Measurements from ENCODE around the gene PTPRN2.

The PTPRN2 gene

GRCh38 chr7:157870644-157871290, 716.9 kb downstream of the PTPRN2 start:
- ChIA-PET CTCF (interaction anchor here (0.7 kb wide), 1 partner anchor 977 kb away, joined by 3 read pairs; no protein-coding TSS in a partner anchor), POLR2A (no interaction called here)
- no peak for DNase-seq (ENCODE audit: extremely low spot score)
- no peak for TF ChIP-seq PKNOX1 (IDR thresholded peaks at IDR 0.05)
- TF ChIP-seq FOXK2 (IDR thresholded peaks at IDR 0.05), result no peak
- TF ChIP-seq SUZ12 (IDR thresholded peaks at IDR 0.05), result no peak
- no peak for TF ChIP-seq LEF1 (IDR thresholded peaks at IDR 0.05; ENCODE audit: borderline replicate concordance)
- TF ChIP-seq ZNF384 (IDR thresholded peaks at IDR 0.05), result no peak
- no peak for TF ChIP-seq ARNT (IDR thresholded peaks at IDR 0.05)
- no peak for TF ChIP-seq FOXA1 (IDR thresholded peaks at IDR 0.05)
- no peak for TF ChIP-seq CTBP1 (IDR thresholded peaks at IDR 0.05; ENCODE audit: borderline replicate concordance)
- no peak for TF ChIP-seq HDGF (IDR thresholded peaks at IDR 0.05; ENCODE audit: borderline replicate concordance)
- TF ChIP-seq FOXM1 (IDR thresholded peaks at IDR 0.05; ENCODE audit: borderline replicate concordance), result no peak
- TF ChIP-seq L3MBTL2 (conservative IDR thresholded peaks at IDR 0.05), result no peak
- no peak for TF ChIP-seq NFRKB (IDR thresholded peaks at IDR 0.05)
- TF ChIP-seq BHLHE40 (IDR thresholded peaks at IDR 0.05; ENCODE audit: borderline replicate concordance), result no peak
- TF ChIP-seq SP1 (IDR thresholded peaks at IDR 0.05), result no peak
- TF ChIP-seq TARDBP (IDR thresholded peaks at IDR 0.05), result no peak
- no peak for TF ChIP-seq ELF4 (IDR thresholded peaks at IDR 0.05)

GRCh38 chr7:157869793-157870192, 717.8 kb downstream of the PTPRN2 start:
- no peak for DNase-seq (ENCODE audit: extremely low spot score)
- no peak for TF ChIP-seq SP1 (IDR thresholded peaks at IDR 0.05)
- no peak for TF ChIP-seq ELF4 (IDR thresholded peaks at IDR 0.05)
- TF ChIP-seq PKNOX1 (IDR thresholded peaks at IDR 0.05), result no peak
- TF ChIP-seq TARDBP (IDR thresholded peaks at IDR 0.05), result no peak
- TF ChIP-seq SUZ12 (IDR thresholded peaks at IDR 0.05), result no peak
- TF ChIP-seq FOXK2 (IDR thresholded peaks at IDR 0.05), result no peak
- TF ChIP-seq FOXM1 (IDR thresholded peaks at IDR 0.05; ENCODE audit: borderline replicate concordance), result no peak
- no peak for TF ChIP-seq FOXA1 (IDR thresholded peaks at IDR 0.05)
- TF ChIP-seq L3MBTL2 (conservative IDR thresholded peaks at IDR 0.05), result no peak
- no peak for TF ChIP-seq LEF1 (IDR thresholded peaks at IDR 0.05; ENCODE audit: borderline replicate concordance)
- TF ChIP-seq ZNF384 (IDR thresholded peaks at IDR 0.05), result no peak
- TF ChIP-seq CTBP1 (IDR thresholded peaks at IDR 0.05; ENCODE audit: borderline replicate concordance), result no peak
- TF ChIP-seq BHLHE40 (IDR thresholded peaks at IDR 0.05; ENCODE audit: borderline replicate concordance), result no peak
- TF ChIP-seq HDGF (IDR thresholded peaks at IDR 0.05; ENCODE audit: borderline replicate concordance), result no peak
- no peak for TF ChIP-seq NFRKB (IDR thresholded peaks at IDR 0.05)
- TF ChIP-seq ARNT (IDR thresholded peaks at IDR 0.05), result no peak
- CTCF ChIA-PET, result no interaction called here
- POLR2A ChIA-PET, result no interaction called here

- ChIA-PET POLR2A (no interaction called here), CTCF (no interaction called here)
- no peak for DNase-seq (ENCODE audit: extremely low spot score)
- TF ChIP-seq FOXA1 (IDR thresholded peaks at IDR 0.05) (no peak), LEF1 (IDR thresholded peaks at IDR 0.05; ENCODE audit: borderline replicate concordance) (no peak), FOXK2 (IDR thresholded peaks at IDR 0.05) (no peak)
These were observed 719.8 kb downstream of the PTPRN2 start for GRCh38 chr7:157867685-157868305.

GRCh38 chr7:157866336-157866924, 721.2 kb downstream of the PTPRN2 start:
- ChIA-PET CTCF (no interaction called here), POLR2A (no interaction called here)
- DNase-seq (ENCODE audit: extremely low spot score), result no peak
- no peak for TF ChIP-seq FOXA1 (IDR thresholded peaks at IDR 0.05)

GRCh38 chr7:157865351-157866165, 722.1 kb downstream of the PTPRN2 start:
- ChIA-PET POLR2A (no interaction called here), CTCF (no interaction called here)
- TF ChIP-seq CTBP1 (IDR thresholded peaks at IDR 0.05; ENCODE audit: borderline replicate concordance), result no peak
- no peak for TF ChIP-seq PKNOX1 (IDR thresholded peaks at IDR 0.05)
- TF ChIP-seq FOXM1 (IDR thresholded peaks at IDR 0.05; ENCODE audit: borderline replicate concordance), result no peak
- no peak for TF ChIP-seq FOXK2 (IDR thresholded peaks at IDR 0.05)
- TF ChIP-seq L3MBTL2 (conservative IDR thresholded peaks at IDR 0.05), result no peak
- TF ChIP-seq ARNT (IDR thresholded peaks at IDR 0.05), result no peak
- no peak for TF ChIP-seq ZNF384 (IDR thresholded peaks at IDR 0.05)
- TF ChIP-seq ELF4 (IDR thresholded peaks at IDR 0.05), result no peak
- TF ChIP-seq LEF1 (IDR thresholded peaks at IDR 0.05; ENCODE audit: borderline replicate concordance), result no peak
- no peak for TF ChIP-seq SP1 (IDR thresholded peaks at IDR 0.05)
- no peak for TF ChIP-seq FOXA1 (IDR thresholded peaks at IDR 0.05)
- TF ChIP-seq BHLHE40 (IDR thresholded peaks at IDR 0.05; ENCODE audit: borderline replicate concordance), result no peak
- no peak for TF ChIP-seq TARDBP (IDR thresholded peaks at IDR 0.05)
- no peak for TF ChIP-seq HDGF (IDR thresholded peaks at IDR 0.05; ENCODE audit: borderline replicate concordance)
- no peak for TF ChIP-seq SUZ12 (IDR thresholded peaks at IDR 0.05)
- TF ChIP-seq NFRKB (IDR thresholded peaks at IDR 0.05), result no peak
- DNase-seq (ENCODE audit: extremely low spot score), result no peak
